Hepatocyte (in vitro differentiated cells): ENCODE data around the gene FSHR. TPM values are rescaled to one million over a fixed set of nuclear protein-coding genes. Genes with fewer than 3 reads are reported as not detected.

Source experiments
- DNase-seq: peaks from one replicate; pipeline ENCODE4 v3.0.0-alpha.2; 2016; ENCODE audit warnings: low spot score
- H2AFZ ChIP-seq: fragments of 200-600 bp; sonication (generic); 2 replicates; pipeline ENCODE4 v1.6.0; 2016; ENCODE audit warnings: antibody characterized with exemption, mild to moderate bottlenecking
- H3K27ac ChIP-seq: fragments of 200-600 bp; sonication (generic); 2 replicates; pipeline ENCODE4 v1.5.1; 2016; ENCODE audit warnings: mild to moderate bottlenecking
- H3K27me3 ChIP-seq: fragments of 200-600 bp; sonication (generic); 2 replicates; pipeline ENCODE4 v1.6.1; 2016
- H3K36me3 ChIP-seq: fragments of 200-600 bp; sonication (generic); replicated peaks from 2 replicates; pipeline ENCODE4 v1.5.1; 2016; ENCODE audit warnings: low read depth; ENCODE audit not compliant: insufficient read depth
- H3K4me1 ChIP-seq: fragments of 200-600 bp; sonication (generic); 2 replicates; pipeline ENCODE4 v1.5.1; 2016; ENCODE audit warnings: mild to moderate bottlenecking, moderate library complexity; ENCODE audit not compliant: insufficient read depth
- H3K4me2 ChIP-seq: fragments of 200-600 bp; sonication (generic); 2 replicates; pipeline ENCODE4 v1.6.0; 2016
- H3K4me3 ChIP-seq: fragments of 200-600 bp; sonication (generic); 2 replicates; pipeline ENCODE4 v1.5.1; 2016; ENCODE audit warnings: mild to moderate bottlenecking
- H3K79me2 ChIP-seq: fragments of 200-600 bp; sonication (generic); 2 replicates; pipeline ENCODE4 v1.6.0; 2017; ENCODE audit warnings: mild to moderate bottlenecking
- H3K9me2 ChIP-seq: fragments of 200-600 bp; sonication (generic); replicated peaks from 2 replicates; pipeline ENCODE4 v1.6.0; 2017; ENCODE audit warnings: mild to moderate bottlenecking; ENCODE audit not compliant: insufficient read depth
- H3K9me3 ChIP-seq: fragments of 200-600 bp; sonication (generic); 2 replicates; pipeline ENCODE4 v1.5.1; 2016; ENCODE audit warnings: low read depth, mild to moderate bottlenecking
- H4K20me1 ChIP-seq: fragments of 200-600 bp; sonication (generic); 2 replicates; pipeline ENCODE4 v1.6.0; 2016; ENCODE audit warnings: mild to moderate bottlenecking; ENCODE audit not compliant: insufficient read depth, poor library complexity, severe bottlenecking
- EZH2 ChIP-seq: fragments of 200-600 bp; sonication (generic); IDR thresholded peaks from 2 replicates; pipeline ENCODE4 v1.6.1; 2016; ENCODE audit warnings: antibody characterized with exemption, mild to moderate bottlenecking, borderline replicate concordance
- EZH2phosphoT487 ChIP-seq: fragments of 200-600 bp; sonication (generic); IDR thresholded peaks from one replicate; pipeline ENCODE4 v1.6.1; 2018; ENCODE audit warnings: antibody characterized with exemption, mild to moderate bottlenecking, low read depth, moderate library complexity; ENCODE audit not compliant: unreplicated experiment, severe bottlenecking
- WGBS: methylation state at CpG from one replicate; pipeline ENCODE4 v1.1.6; 2016; ENCODE audit warnings: low lambda C conversion rate; ENCODE audit errors: missing lambda C conversion rate; 5-methylcytosine and 5-hydroxymethylcytosine counted together
- polyA plus RNA-seq: library from polyadenylated mRNA; unstranded; fragments of >200 nt; fragmentation: Nextera tagmentation; extraction: Ambion mirVana; gene quantifications from 2 replicates; pipeline ENCODE4 v1.2.1, GENCODE V29; 2016
- total RNA-seq: library from RNA; depleted of rRNA; stranded (reverse); fragments of >200 nt; gene quantifications from 2 replicates; pipeline ENCODE4 v1.2.3, GENCODE V29; 2014
- TF ChIP-seq, protein P1 (sequence below): fragments of 200-600 bp; sonication (generic); IDR thresholded peaks from 2 replicates; pipeline ENCODE4 v1.5.1; 2016; ENCODE audit warnings: antibody characterized with exemption, mild to moderate bottlenecking; ENCODE audit not compliant: poor library complexity

FSHR gene
- total and polyA plus RNA-seq, 2 experiments from 2014 or later: 0.20 to 0.40 TPM

DNA sequence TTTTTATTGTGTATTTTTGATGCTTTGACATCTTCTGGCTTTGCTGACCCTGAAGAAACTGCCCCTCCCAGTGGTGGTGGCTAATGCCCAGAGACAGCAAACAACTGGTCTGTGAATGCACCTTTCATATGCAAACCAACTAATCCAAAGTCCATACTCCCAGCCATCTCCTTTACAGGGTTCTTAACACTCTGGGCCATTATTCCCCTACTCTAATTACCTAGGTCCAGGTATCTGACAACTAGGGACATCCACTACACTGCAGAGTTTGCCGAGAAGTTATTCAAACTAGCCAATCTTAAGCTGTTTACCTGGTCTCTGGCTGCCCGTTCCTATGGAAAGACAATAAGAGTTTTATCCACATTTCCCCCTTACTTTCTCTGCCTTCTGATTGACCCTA, 73.6 kb downstream of the FSHR start:
- H4K20me1 ChIP-seq: no peaks in the 10 kb centered on the region
- H3K4me3 ChIP-seq: no peak overlapping the region
- no peaks in the 10 kb centered on the region for H3K27me3 ChIP-seq
- H2AFZ ChIP-seq: no peak overlapping the region
- DNase-seq: peak; percentile 6
- WGBS: 22% methylated on average over 2 of the region's 2 CpGs
- H3K9me3 ChIP-seq: no peaks in the 10 kb centered on the region
- no peaks in the 10 kb centered on the region for H3K4me1 ChIP-seq
- no peak overlapping the region for H3K27ac ChIP-seq
- no peaks in the 10 kb centered on the region for H3K36me3 ChIP-seq
- TF ChIP-seq, protein P1, sequence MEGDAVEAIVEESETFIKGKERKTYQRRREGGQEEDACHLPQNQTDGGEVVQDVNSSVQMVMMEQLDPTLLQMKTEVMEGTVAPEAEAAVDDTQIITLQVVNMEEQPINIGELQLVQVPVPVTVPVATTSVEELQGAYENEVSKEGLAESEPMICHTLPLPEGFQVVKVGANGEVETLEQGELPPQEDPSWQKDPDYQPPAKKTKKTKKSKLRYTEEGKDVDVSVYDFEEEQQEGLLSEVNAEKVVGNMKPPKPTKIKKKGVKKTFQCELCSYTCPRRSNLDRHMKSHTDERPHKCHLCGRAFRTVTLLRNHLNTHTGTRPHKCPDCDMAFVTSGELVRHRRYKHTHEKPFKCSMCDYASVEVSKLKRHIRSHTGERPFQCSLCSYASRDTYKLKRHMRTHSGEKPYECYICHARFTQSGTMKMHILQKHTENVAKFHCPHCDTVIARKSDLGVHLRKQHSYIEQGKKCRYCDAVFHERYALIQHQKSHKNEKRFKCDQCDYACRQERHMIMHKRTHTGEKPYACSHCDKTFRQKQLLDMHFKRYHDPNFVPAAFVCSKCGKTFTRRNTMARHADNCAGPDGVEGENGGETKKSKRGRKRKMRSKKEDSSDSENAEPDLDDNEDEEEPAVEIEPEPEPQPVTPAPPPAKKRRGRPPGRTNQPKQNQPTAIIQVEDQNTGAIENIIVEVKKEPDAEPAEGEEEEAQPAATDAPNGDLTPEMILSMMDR: no peak
- no peak for TF ChIP-seq EZH2phosphoT487
- no peak for TF ChIP-seq EZH2
- H3K79me2 ChIP-seq: no peaks in the 10 kb centered on the region
- H3K9me2 ChIP-seq: no peaks in the 10 kb centered on the region
- no peak overlapping the region for H3K4me2 ChIP-seq

DNA sequence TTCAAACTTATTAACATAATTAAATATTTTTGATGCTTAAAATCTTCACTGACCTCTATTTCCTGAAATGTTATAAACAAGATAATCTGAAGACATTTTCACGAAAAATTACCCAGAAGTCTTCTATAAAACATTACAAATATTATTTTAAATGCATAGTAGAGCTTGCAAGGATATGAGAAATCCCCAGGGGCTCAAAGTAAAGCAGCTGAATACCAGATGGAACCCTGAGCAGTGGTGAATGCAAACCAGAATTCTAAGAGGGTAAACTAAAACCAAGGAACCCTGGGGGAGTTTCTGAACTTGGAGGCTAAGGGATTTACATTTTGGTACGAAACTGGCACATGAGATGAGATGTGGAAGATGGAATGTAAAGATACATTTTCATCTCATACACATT, 83.6 kb downstream of the FSHR start:
- H3K9me2 ChIP-seq: no peaks in the 10 kb centered on the region
- H3K4me1 ChIP-seq: no peaks in the 10 kb centered on the region
- TF ChIP-seq, protein P1: no peak
- TF ChIP-seq EZH2 (no peak), EZH2phosphoT487 (no peak)
- no peak overlapping the region for H2AFZ ChIP-seq
- H3K27ac ChIP-seq: no peak overlapping the region
- H3K9me3 ChIP-seq: peaks cover 3% of the 10 kb centered on the region
- no peaks in the 10 kb centered on the region for H4K20me1 ChIP-seq
- H3K79me2 ChIP-seq: no peaks in the 10 kb centered on the region
- 75% methylated on average over 2 of the region's 2 CpGs for WGBS
- no peaks in the 10 kb centered on the region for H3K36me3 ChIP-seq
- H3K27me3 ChIP-seq: no peaks in the 10 kb centered on the region
- H3K4me2 ChIP-seq: no peak overlapping the region
- no peak for DNase-seq
- H3K4me3 ChIP-seq: no peak overlapping the region

DNA sequence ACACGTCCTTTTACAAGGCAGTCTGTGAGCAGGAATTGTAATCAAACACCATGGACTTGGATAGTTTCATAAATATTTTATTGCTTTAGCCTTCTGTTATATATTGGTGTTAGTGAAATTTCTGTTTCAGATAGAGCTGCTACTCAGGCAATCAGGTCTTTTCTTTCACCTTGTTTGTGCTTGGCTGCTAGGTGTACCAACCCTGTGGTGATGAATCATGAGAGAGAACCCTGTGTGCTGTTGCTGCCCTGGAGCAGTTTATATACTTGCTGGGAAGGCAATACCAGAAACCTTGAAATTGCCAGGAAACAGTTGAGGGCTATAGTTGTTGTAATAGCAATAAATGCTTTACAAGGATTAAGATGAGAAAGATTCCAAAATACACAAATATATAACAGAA, 84.5 kb downstream of the FSHR start:
- peaks cover 3% of the 10 kb centered on the region for H3K9me3 ChIP-seq
- H3K4me1 ChIP-seq: no peaks in the 10 kb centered on the region
- WGBS: 57% methylated on average over 1 of the region's 1 CpG
- no peaks in the 10 kb centered on the region for H3K9me2 ChIP-seq
- no peak overlapping the region for H3K4me2 ChIP-seq
- H3K79me2 ChIP-seq: no peaks in the 10 kb centered on the region
- no peaks in the 10 kb centered on the region for H3K27me3 ChIP-seq
- TF ChIP-seq, protein P1: no peak
- TF ChIP-seq EZH2phosphoT487 (no peak), EZH2 (no peak)
- H4K20me1 ChIP-seq: no peaks in the 10 kb centered on the region
- peak; percentile 7 for DNase-seq
- no peak overlapping the region for H3K27ac ChIP-seq
- no peak overlapping the region for H2AFZ ChIP-seq
- no peaks in the 10 kb centered on the region for H3K36me3 ChIP-seq
- no peak overlapping the region for H3K4me3 ChIP-seq

DNA sequence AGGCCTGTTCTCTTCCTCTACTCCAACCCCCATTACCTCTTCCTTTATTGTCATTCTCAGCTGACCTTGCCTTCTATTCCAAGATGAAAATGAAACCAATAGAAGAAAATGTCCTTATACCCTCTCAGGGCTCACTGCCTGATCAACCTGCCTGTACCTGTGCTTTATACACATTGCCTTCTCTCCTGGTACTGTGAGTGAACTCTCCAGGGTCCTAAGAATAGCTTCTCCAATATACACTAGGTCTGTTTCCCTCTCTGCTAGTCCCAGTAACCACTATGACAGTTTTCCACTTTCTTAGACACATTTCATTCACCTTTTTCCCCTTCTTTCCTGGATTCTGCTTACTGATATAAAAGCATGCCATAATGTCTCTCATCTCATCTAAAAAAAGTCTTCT, 85.7 kb downstream of the FSHR start:
- Histone ChIP-seq H3K27ac (no peak overlapping the region), H3K27me3 (no peaks in the 10 kb centered on the region), H2AFZ (no peak overlapping the region), H3K4me2 (no peak overlapping the region), H3K9me3 (peaks cover 2% of the 10 kb centered on the region), H3K4me3 (no peak overlapping the region), H3K79me2 (no peaks in the 10 kb centered on the region), H3K9me2 (no peaks in the 10 kb centered on the region), H4K20me1 (no peaks in the 10 kb centered on the region), H3K36me3 (no peaks in the 10 kb centered on the region), H3K4me1 (no peaks in the 10 kb centered on the region)
- no peak for DNase-seq
- TF ChIP-seq EZH2 (no peak), EZH2phosphoT487 (no peak)
- TF ChIP-seq, protein P1: no peak
